ENCODE data around the gene CC2D2B. TPM values are rescaled to one million over a fixed set of nuclear protein-coding genes. Genes with fewer than 3 reads are reported as not detected.

The CC2D2B gene
- total and polyA plus RNA-seq, 2 of the 13 experiments (the other 11 are each of a cell fraction or from before 2014, with no cell fraction given): 0.20 TPM; not detected in 1

GRCh38 chr10:95907456-95908253 is at the start of gene CC2D2B (continued):
- peak; percentile 79 for TF ChIP-seq GABPB1 (CRISPR knock-in tag; IDR thresholded peaks at IDR 0.05)
- TF ChIP-seq CREB3 (CRISPR knock-in tag; IDR thresholded peaks at IDR 0.05): no peak
- TF ChIP-seq ZMAT3 (CRISPR knock-in tag; conservative IDR thresholded peaks at IDR 0.05): peak; percentile 54; the same call in 1 of the 2 replicates
- TF ChIP-seq FOXC1 (CRISPR knock-in tag; IDR thresholded peaks at IDR 0.05; ENCODE audit: borderline replicate concordance): peak; percentile 78
- no peak; the same call in 1 of the 2 replicates for TF ChIP-seq AKNA (CRISPR knock-in tag; IDR thresholded peaks at IDR 0.05; ENCODE audit: borderline replicate concordance)
- TF ChIP-seq AFF4 (CRISPR knock-in tag; IDR thresholded peaks at IDR 0.05): no peak
- TF ChIP-seq ZNF230 (CRISPR knock-in tag; IDR thresholded peaks at IDR 0.05): 0 out of 2 replicates have a peak, but pooled peaks have one; percentile 26
- no peak for TF ChIP-seq CREB1 (IDR thresholded peaks at IDR 0.05)
- TF ChIP-seq CREB1 (CRISPR knock-in tag; IDR thresholded peaks at IDR 0.05): no peak
- TF ChIP-seq WIZ (CRISPR knock-in tag; IDR thresholded peaks at IDR 0.05): peak; percentile 50; the same call in 1 of the 2 replicates
- TF ChIP-seq REST (IDR thresholded peaks at IDR 0.05; ENCODE audit: borderline replicate concordance in 1 of 2, low read depth in 1 of 2, low read length in 2 of 2): no peak
- no peak for TF ChIP-seq NONO (IDR thresholded peaks at IDR 0.05)
- peak; percentile 58; the same call in 1 of the 2 replicates for TF ChIP-seq NONO (CRISPR knock-in tag; conservative IDR thresholded peaks at IDR 0.05)
